BLaER1 treated with 17β-estradiol and CSF1 and Interleukin-3, amounts not matched to agents 10 nM and 100 nM (cell line): Measurements from ENCODE around the gene PITPNC1.

ENCODE experiments used
- H3K27ac ChIP-seq, 11 experiments: shearing (Covaris generic); formaldehyde crosslinking; 2 replicates each; pipeline ENCODE4 v1.8.1; 2022
- H3K27me3 ChIP-seq, 11 experiments: shearing (Covaris generic); formaldehyde crosslinking; 2 replicates each; pipeline ENCODE4 v1.8.1; 2022
- H3K36me3 ChIP-seq, 11 experiments: shearing (Covaris generic); formaldehyde crosslinking; 2 replicates each; pipeline ENCODE4 v1.8.1; 2022
- H3K4me1 ChIP-seq, 10 experiments: shearing (Covaris generic); formaldehyde crosslinking; 2 replicates each; pipeline ENCODE4 v1.8.1; 2022
- H3K4me2 ChIP-seq, 11 experiments: shearing (Covaris generic); formaldehyde crosslinking; 2 replicates each; pipeline ENCODE4 v1.8.1; 2022
- H3K4me3 ChIP-seq, 10 experiments: shearing (Covaris generic); formaldehyde crosslinking; 2 replicates each; pipeline ENCODE4 v1.8.1; 2022
- H3K9ac ChIP-seq, 11 experiments: shearing (Covaris generic); formaldehyde crosslinking; 2 replicates each; pipeline ENCODE4 v1.8.1; 2022
- H3K9me3 ChIP-seq, 11 experiments: shearing (Covaris generic); formaldehyde crosslinking; replicated peaks in 1 of 11; 2 replicates each; pipeline ENCODE4 v1.8.1; 2022
- H4K20me1 ChIP-seq, 11 experiments: shearing (Covaris generic); formaldehyde crosslinking; 2 replicates each; pipeline ENCODE4 v1.8.1; 2022
- Cebpa-rat ChIP-seq, 11 experiments: shearing (Covaris generic); IDR thresholded peaks; 2 replicates each; pipeline ENCODE4 v1.8.1; 2022

Gene PITPNC1

DNA sequence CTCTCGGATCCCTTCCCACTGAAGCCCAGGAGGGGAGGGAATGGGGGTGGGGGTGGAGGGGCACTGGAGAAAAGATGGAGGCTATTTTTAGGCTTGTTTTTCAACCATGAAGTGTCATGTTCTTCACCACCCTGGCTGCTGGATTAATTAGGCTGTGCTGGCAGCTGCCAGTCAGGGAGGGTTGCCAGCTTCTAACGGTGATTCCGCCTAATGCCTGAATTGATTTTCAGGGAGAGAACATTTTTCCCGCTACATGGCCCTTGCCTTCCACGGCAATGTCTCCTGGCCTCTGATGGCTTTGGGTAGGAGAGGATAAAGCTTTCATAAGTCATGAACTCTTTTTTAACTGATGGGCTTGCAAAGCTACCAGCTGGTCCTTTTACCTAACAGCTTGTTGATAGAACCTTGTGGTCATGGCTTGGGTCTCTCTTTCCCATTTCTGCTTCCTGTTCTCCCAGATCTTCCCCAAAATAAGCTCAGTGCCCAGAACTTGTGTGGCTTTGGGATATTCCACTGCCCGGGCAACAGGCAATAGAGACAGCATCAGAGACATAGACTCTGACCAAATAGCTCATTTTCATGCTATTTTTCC is 167.4 kb downstream of the PITPNC1 start:
- Histone ChIP-seq H3K4me2 (no peak overlapping the region), H3K27ac (no peak overlapping the region), H3K4me3 (no peak overlapping the region), H4K20me1 (no peaks in the 10 kb centered on the region; a peak in 1 of 22 replicates), H3K36me3 (peaks cover 0 to 68% (median 18%) of the 10 kb centered on the region in 11 experiments; a peak in 12 of 22 replicates), H3K9me3 (no peaks in the 10 kb centered on the region), H3K9ac (no peak overlapping the region), H3K4me1 (peaks cover 1 to 28% (median 5%) of the 10 kb centered on the region in 10 experiments; a peak in 17 of 20 replicates), H3K27me3 (no peaks in the 10 kb centered on the region)
- no peak for TF ChIP-seq Cebpa-rat (IDR thresholded peaks at IDR 0.05)

- H4K20me1 ChIP-seq, result no peaks in the 10 kb centered on the region; a peak in 1 of 22 replicates
- peak overlapping the region in 2 of 11 experiments; percentile 29 to 72; a peak in 5 of 22 replicates for H3K4me2 ChIP-seq
- peaks cover 7 to 36% (median 11%) of the 10 kb centered on the region in 10 experiments; a peak in 17 of 20 replicates for H3K4me1 ChIP-seq
- no peak for TF ChIP-seq Cebpa-rat (IDR thresholded peaks at IDR 0.05)
- H3K27ac ChIP-seq, result no peak overlapping the region
- no peaks in the 10 kb centered on the region for H3K27me3 ChIP-seq
- H3K9me3 ChIP-seq, result no peaks in the 10 kb centered on the region
- no peak overlapping the region for H3K9ac ChIP-seq
- H3K36me3 ChIP-seq, result peaks cover 0 to 61% (median 13%) of the 10 kb centered on the region in 11 experiments; a peak in 12 of 22 replicates
- no peak overlapping the region for H3K4me3 ChIP-seq
These were observed 169.8 kb downstream of the PITPNC1 start for GRCh38 chr17:67546578-67547527.

GRCh38 chr17:67548693-67549092 is 171.6 kb downstream of the PITPNC1 start:
- Histone ChIP-seq H3K4me2 (no peak overlapping the region), H4K20me1 (no peaks in the 10 kb centered on the region; a peak in 1 of 22 replicates)
- TF ChIP-seq Cebpa-rat (IDR thresholded peaks at IDR 0.05), result no peak

GRCh38 chr17:67549820-67550219 is 172.7 kb downstream of the PITPNC1 start:
- Histone ChIP-seq H3K9me3 (no peaks in the 10 kb centered on the region), H3K4me2 (peak overlapping the region in 10 of 11 experiments; percentile 4 to 72 (median 37); a peak in 15 of 22 replicates), H3K9ac (no peak overlapping the region), H3K27ac (no peak overlapping the region), H3K4me1 (peaks cover 7 to 36% (median 11%) of the 10 kb centered on the region in 10 experiments; a peak in 17 of 20 replicates), H3K4me3 (no peak overlapping the region), H4K20me1 (no peaks in the 10 kb centered on the region; a peak in 1 of 22 replicates), H3K36me3 (peaks cover 0 to 71% (median 22%) of the 10 kb centered on the region in 11 experiments; a peak in 11 of 22 replicates), H3K27me3 (no peaks in the 10 kb centered on the region)
- no peak for TF ChIP-seq Cebpa-rat (IDR thresholded peaks at IDR 0.05)

More at GRCh38 chr17:67548693-67549092, 171.6 kb downstream of the PITPNC1 start:
- peaks cover 0 to 65% (median 13%) of the 10 kb centered on the region in 11 experiments; a peak in 10 of 22 replicates for H3K36me3 ChIP-seq
- peaks cover 7 to 36% (median 11%) of the 10 kb centered on the region in 10 experiments; a peak in 17 of 20 replicates for H3K4me1 ChIP-seq
- no peaks in the 10 kb centered on the region for H3K27me3 ChIP-seq
- H3K4me3 ChIP-seq, result no peak overlapping the region
- H3K27ac ChIP-seq, result no peak overlapping the region
- H3K9ac ChIP-seq, result no peak overlapping the region
- no peaks in the 10 kb centered on the region for H3K9me3 ChIP-seq

- H3K4me1 ChIP-seq, result peaks cover 3 to 7% (median 5%) of the 10 kb centered on the region in 10 experiments; a peak in 17 of 20 replicates
- peaks cover 0 to 11% (median 0%) of the 10 kb centered on the region in 11 experiments; a peak in 1 of 22 replicates for H3K9me3 ChIP-seq
- H3K27me3 ChIP-seq, result no peaks in the 10 kb centered on the region
- no peak overlapping the region for H3K27ac ChIP-seq
- no peaks in the 10 kb centered on the region for H4K20me1 ChIP-seq
- TF ChIP-seq Cebpa-rat (IDR thresholded peaks at IDR 0.05), result no peak
- no peak overlapping the region for H3K4me3 ChIP-seq
- H3K9ac ChIP-seq, result no peak overlapping the region
- no peak overlapping the region for H3K4me2 ChIP-seq
- H3K36me3 ChIP-seq, result peaks cover 5 to 81% (median 40%) of the 10 kb centered on the region in 11 experiments; a peak in 16 of 22 replicates
These were observed 177.6 kb downstream of the PITPNC1 start for GRCh38 chr17:67554634-67555033.

DNA sequence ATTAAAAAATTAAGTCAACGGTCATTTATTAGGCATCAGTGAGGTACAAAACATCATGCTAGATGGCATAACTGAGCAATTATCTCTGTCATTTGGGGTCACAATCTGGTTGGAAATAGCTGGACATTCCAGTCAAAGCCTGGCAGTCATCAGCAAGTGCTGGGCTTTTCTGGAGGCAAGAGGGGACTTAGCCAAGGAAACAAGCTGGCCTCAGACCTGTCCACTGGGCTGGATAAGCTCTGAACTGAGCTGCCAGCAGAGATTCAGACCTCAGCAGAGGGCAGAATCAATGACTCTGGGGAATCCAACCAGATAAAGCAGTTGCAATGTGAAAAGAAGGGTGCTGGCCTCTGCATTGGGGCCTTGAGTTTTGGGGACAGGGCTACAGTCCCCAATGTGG is 178.8 kb downstream of the PITPNC1 start:
- H4K20me1 ChIP-seq, result no peaks in the 10 kb centered on the region; a peak in 1 of 22 replicates
- H3K27me3 ChIP-seq, result no peaks in the 10 kb centered on the region

GRCh38 chr17:67557052-67557845 is 180.2 kb downstream of the PITPNC1 start:
- Histone ChIP-seq H3K36me3 (peaks cover 5 to 87% (median 40%) of the 10 kb centered on the region in 11 experiments; a peak in 17 of 22 replicates), H3K27me3 (no peaks in the 10 kb centered on the region), H3K4me1 (peaks cover 0 to 7% (median 0%) of the 10 kb centered on the region in 10 experiments; a peak in 3 of 20 replicates), H3K9ac (no peak overlapping the region), H4K20me1 (no peaks in the 10 kb centered on the region; a peak in 1 of 22 replicates), H3K4me3 (no peak overlapping the region), H3K4me2 (no peak overlapping the region), H3K9me3 (peaks cover 0 to 11% (median 0%) of the 10 kb centered on the region in 11 experiments; a peak in 1 of 22 replicates), H3K27ac (no peak overlapping the region)
- TF ChIP-seq Cebpa-rat (IDR thresholded peaks at IDR 0.05), result no peak

More for the DNA sequence above, 178.8 kb downstream of the PITPNC1 start:
- peaks cover 0 to 11% (median 0%) of the 10 kb centered on the region in 11 experiments; a peak in 1 of 22 replicates for H3K9me3 ChIP-seq
- H3K4me1 ChIP-seq, result no peaks in the 10 kb centered on the region
- TF ChIP-seq Cebpa-rat (IDR thresholded peaks at IDR 0.05), result no peak
- H3K36me3 ChIP-seq, result peaks cover 5 to 87% (median 40%) of the 10 kb centered on the region in 11 experiments; a peak in 16 of 22 replicates
- no peak overlapping the region for H3K4me2 ChIP-seq
- no peak overlapping the region for H3K4me3 ChIP-seq
- H3K27ac ChIP-seq, result no peak overlapping the region
- H3K9ac ChIP-seq, result no peak overlapping the region

DNA sequence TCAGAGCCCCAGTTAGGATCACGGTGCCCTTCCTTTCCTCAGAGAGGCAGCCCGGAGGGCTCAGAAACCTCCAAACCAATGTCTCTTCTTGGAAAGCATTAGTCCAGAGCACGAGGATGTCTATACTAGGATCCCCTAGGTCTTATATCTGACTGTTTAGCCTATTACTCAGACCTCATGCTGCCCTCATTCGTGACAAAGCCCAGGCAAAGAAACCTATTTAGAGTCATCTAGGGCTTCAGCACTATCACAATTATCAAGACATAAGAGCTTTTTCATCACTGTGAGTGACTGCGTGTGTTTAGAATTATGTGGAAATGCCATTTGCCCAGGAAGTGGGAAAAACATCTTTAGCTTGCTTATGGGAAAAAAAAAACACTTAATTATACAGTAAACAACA is 180.8 kb downstream of the PITPNC1 start:
- no peak overlapping the region for H3K27ac ChIP-seq
- peaks cover 0 to 11% (median 0%) of the 10 kb centered on the region in 11 experiments; a peak in 1 of 22 replicates for H3K9me3 ChIP-seq
- H3K27me3 ChIP-seq, result no peaks in the 10 kb centered on the region
- no peak for TF ChIP-seq Cebpa-rat (IDR thresholded peaks at IDR 0.05)
- H3K36me3 ChIP-seq, result peaks cover 5 to 87% (median 35%) of the 10 kb centered on the region in 11 experiments; a peak in 19 of 22 replicates
- H4K20me1 ChIP-seq, result no peaks in the 10 kb centered on the region; a peak in 1 of 22 replicates
- peaks cover 0 to 12% (median 0%) of the 10 kb centered on the region in 10 experiments; a peak in 3 of 20 replicates for H3K4me1 ChIP-seq
- no peak overlapping the region for H3K9ac ChIP-seq
- H3K4me2 ChIP-seq, result no peak overlapping the region
- no peak overlapping the region for H3K4me3 ChIP-seq
